Astrocyte (in vitro differentiated cells and primary cell): ENCODE data around the gene HECTD4. TPM values are rescaled to one million over a fixed set of nuclear protein-coding genes. Genes with fewer than 3 reads are reported as not detected.

Experiments used
- DNase-seq: peaks from one replicate; pipeline ENCODE4 v3.0.0-alpha.2; 2010; ENCODE audit warnings: low read depth
- FAIRE-seq: peaks from 2 replicates; lab custom pipeline; 2011; peaks lifted over from hg19 to GRCh38; lab: Jason Lieb, UNC
- H2AFZ ChIP-seq: 2 replicates; pipeline ENCODE4 v1.6.0; 2012; ENCODE audit warnings: low read depth, low read length, inconsistent platforms
- H3K27ac ChIP-seq: 2 replicates; pipeline ENCODE4 v1.5.1; 2011; ENCODE audit warnings: low read depth, low read length, inconsistent platforms
- H3K27me3 ChIP-seq: 2 replicates; pipeline ENCODE4 v1.6.0; 2011; ENCODE audit warnings: low read length, inconsistent platforms; ENCODE audit not compliant: insufficient read depth
- H3K36me3 ChIP-seq: 2 replicates; pipeline ENCODE4 v1.5.1; 2011; ENCODE audit warnings: low read length, inconsistent platforms; ENCODE audit not compliant: insufficient read depth
- H3K4me1 ChIP-seq: 2 replicates; pipeline ENCODE4 v1.5.1; 2011; ENCODE audit warnings: low read length, inconsistent platforms; ENCODE audit not compliant: insufficient read depth
- H3K4me2 ChIP-seq: 2 replicates; pipeline ENCODE4 v1.6.0; 2012; ENCODE audit warnings: low read length, inconsistent platforms
- H3K4me3 ChIP-seq: 2 replicates; pipeline ENCODE4 v1.5.1; 2011; ENCODE audit warnings: low read depth, mild to moderate bottlenecking, low read length, inconsistent platforms; ENCODE audit not compliant: insufficient read depth
- H3K79me2 ChIP-seq: 2 replicates; pipeline ENCODE4 v1.6.0; 2012; ENCODE audit warnings: mild to moderate bottlenecking, low read length, inconsistent platforms; ENCODE audit not compliant: insufficient read depth
- H3K9ac ChIP-seq: 2 replicates; pipeline ENCODE4 v1.6.0; 2012; ENCODE audit warnings: mild to moderate bottlenecking, low read length, inconsistent platforms
- H3K9me3 ChIP-seq: 2 replicates; pipeline ENCODE4 v1.5.1; 2012; ENCODE audit warnings: low read depth, mild to moderate bottlenecking, low read length, inconsistent platforms; ENCODE audit not compliant: insufficient read depth
- H4K20me1 ChIP-seq: 2 replicates; pipeline ENCODE4 v1.6.0; 2012; ENCODE audit warnings: low read length, inconsistent platforms; ENCODE audit not compliant: insufficient read depth
- H3K27ac Mint-ChIP-seq: one replicate; pipeline ENCODE4 v1.8.0; 2021; ENCODE audit warnings: mild to moderate bottlenecking, mixed read lengths; ENCODE audit not compliant: unreplicated experiment
- H3K27me3 Mint-ChIP-seq: one replicate; pipeline ENCODE4 v1.8.0; 2021; ENCODE audit warnings: low read depth, mixed read lengths; ENCODE audit not compliant: unreplicated experiment
- H3K36me3 Mint-ChIP-seq: one replicate; pipeline ENCODE4 v1.8.0; 2021; ENCODE audit warnings: low read depth, mixed read lengths; ENCODE audit not compliant: unreplicated experiment
- H3K4me1 Mint-ChIP-seq: one replicate; pipeline ENCODE4 v1.8.0; 2021; ENCODE audit warnings: low read depth, mixed read lengths; ENCODE audit not compliant: unreplicated experiment
- H3K4me3 Mint-ChIP-seq: one replicate; pipeline ENCODE4 v1.8.0; 2021; ENCODE audit warnings: mild to moderate bottlenecking, moderate library complexity, mixed read lengths; ENCODE audit not compliant: unreplicated experiment
- H3K9me3 Mint-ChIP-seq: one replicate; pipeline ENCODE4 v1.8.0; 2021; ENCODE audit warnings: mild to moderate bottlenecking, mixed read lengths; ENCODE audit not compliant: unreplicated experiment
- EZH2 ChIP-seq: IDR thresholded peaks from 2 replicates; pipeline ENCODE4 v1.6.1; 2012; ENCODE audit warnings: mild to moderate bottlenecking, low read length, inconsistent platforms; ENCODE audit not compliant: insufficient read depth
- total RNA-seq: library from RNA; stranded (reverse); gene quantifications from 2 replicates; pipeline ENCODE4 v1.2.1, GENCODE V29; 2021
- TF ChIP-seq, protein P1 (sequence below): IDR thresholded peaks from 2 replicates; pipeline ENCODE4 v1.5.1; 2011; ENCODE audit warnings: low read depth, mild to moderate bottlenecking, inconsistent platforms, low read length, moderate library complexity; ENCODE audit not compliant: insufficient read depth

HECTD4 gene
- total RNA-seq, 1 donor from 2014 or later: 38.9 TPM

DNA sequence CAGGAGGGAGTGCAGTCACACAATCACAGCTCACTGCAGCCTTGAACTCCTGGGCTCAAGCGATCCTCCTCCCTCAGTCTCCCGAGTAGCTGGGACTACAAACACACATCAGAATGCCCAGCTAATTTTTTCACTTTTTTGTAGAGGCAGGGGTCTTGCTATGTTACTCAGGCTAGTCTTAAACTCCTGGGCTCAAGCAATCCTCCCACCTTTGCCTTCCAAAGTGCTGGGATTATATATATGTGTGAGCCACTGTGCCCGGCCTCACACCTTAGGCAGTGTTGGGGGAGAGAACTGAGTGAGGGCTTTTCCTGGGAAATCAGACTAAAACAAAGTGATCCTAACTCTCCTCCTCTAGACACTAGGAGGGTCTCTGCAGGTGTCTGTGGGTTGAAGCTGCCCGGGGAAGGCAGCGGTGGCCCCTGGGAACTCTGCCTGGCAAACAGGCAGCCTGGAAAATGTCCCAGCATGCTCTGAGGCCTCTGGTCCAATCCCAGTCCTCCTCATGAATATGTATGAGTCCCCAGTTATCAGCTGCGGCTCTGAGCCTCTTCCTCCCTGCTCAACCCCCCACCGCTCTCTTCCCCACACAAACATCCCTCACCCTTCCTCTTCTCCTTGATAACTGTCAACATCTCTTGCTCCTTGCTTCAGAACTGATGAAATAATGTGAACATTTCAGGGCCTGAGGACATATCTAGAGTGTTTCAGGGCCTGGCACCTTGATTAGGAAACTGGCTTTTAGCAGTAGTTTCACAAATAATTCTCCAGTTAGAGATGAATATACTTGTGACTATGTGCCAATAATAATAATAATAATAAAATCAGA lies 265.8 kb downstream of the HECTD4 start:
- no peaks in the 10 kb centered on the region for H3K27me3 Mint-ChIP-seq
- FAIRE-seq: no peak
- Histone ChIP-seq H3K4me1 (peaks cover 12% of the 10 kb centered on the region), H3K27ac (peak overlapping the region; percentile 62), H3K9ac (peak overlapping the region; percentile 38), H3K4me3 (no peak overlapping the region), H3K79me2 (no peaks in the 10 kb centered on the region), H3K27me3 (no peaks in the 10 kb centered on the region), H2AFZ (peak overlapping the region; percentile 72), H3K4me2 (peak overlapping the region; percentile 71), H4K20me1 (no peaks in the 10 kb centered on the region), H3K9me3 (no peaks in the 10 kb centered on the region), H3K36me3 (no peaks in the 10 kb centered on the region)
- H3K36me3 Mint-ChIP-seq: no peaks in the 10 kb centered on the region
- peak; percentile 66 for DNase-seq
- peak overlapping the region; percentile 28 for H3K27ac Mint-ChIP-seq
- H3K4me1 Mint-ChIP-seq: peaks cover 9% of the 10 kb centered on the region
- H3K9me3 Mint-ChIP-seq: no peaks in the 10 kb centered on the region
- no peak for TF ChIP-seq EZH2
- TF ChIP-seq, protein P1, sequence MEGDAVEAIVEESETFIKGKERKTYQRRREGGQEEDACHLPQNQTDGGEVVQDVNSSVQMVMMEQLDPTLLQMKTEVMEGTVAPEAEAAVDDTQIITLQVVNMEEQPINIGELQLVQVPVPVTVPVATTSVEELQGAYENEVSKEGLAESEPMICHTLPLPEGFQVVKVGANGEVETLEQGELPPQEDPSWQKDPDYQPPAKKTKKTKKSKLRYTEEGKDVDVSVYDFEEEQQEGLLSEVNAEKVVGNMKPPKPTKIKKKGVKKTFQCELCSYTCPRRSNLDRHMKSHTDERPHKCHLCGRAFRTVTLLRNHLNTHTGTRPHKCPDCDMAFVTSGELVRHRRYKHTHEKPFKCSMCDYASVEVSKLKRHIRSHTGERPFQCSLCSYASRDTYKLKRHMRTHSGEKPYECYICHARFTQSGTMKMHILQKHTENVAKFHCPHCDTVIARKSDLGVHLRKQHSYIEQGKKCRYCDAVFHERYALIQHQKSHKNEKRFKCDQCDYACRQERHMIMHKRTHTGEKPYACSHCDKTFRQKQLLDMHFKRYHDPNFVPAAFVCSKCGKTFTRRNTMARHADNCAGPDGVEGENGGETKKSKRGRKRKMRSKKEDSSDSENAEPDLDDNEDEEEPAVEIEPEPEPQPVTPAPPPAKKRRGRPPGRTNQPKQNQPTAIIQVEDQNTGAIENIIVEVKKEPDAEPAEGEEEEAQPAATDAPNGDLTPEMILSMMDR: no peak
- no peak overlapping the region for H3K4me3 Mint-ChIP-seq

DNA sequence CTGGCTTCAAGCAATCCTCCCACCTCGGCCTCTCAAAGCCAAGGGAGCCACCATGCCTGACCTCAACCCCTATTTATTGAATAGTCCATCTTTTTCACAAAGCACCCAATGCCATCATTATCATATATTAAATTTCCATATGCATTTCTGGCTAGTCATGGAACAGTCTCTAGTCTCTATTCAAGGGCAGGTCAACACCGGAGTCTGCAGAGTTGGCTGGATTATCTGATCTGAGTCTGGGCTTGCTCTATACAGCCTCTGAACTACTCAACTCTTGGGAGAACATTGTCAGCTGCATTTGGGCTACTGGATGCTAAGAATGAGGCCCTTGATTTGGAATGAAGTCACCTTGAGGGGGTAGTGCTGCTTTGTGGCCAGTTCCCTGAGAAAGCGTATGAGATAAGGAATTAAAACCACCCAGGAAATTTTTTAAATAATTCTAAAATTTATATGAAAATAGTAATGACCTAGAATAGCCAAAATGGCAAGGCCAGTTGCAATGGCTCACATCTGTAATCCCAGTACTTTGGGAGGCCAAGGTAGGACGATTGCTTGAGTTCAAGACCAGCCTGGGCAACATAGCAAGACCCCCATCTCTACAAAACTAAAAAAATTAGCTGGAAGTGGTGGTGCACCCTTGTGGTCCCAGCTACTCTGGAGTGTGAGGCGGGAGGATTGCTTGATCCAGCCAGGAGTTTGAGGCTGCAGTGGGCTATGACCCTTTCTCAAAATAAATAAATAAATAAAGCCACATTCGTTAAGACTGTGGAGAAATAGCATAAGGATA lies 266.8 kb downstream of the HECTD4 start:
- H3K4me1 ChIP-seq: peaks cover 12% of the 10 kb centered on the region
- no peaks in the 10 kb centered on the region for H3K27me3 Mint-ChIP-seq
- no peaks in the 10 kb centered on the region for H3K27me3 ChIP-seq
- no peak overlapping the region for H3K27ac Mint-ChIP-seq
- TF ChIP-seq, protein P1: no peak
- no peak for TF ChIP-seq EZH2
- H2AFZ ChIP-seq: no peak overlapping the region
- no peak overlapping the region for H3K4me2 ChIP-seq
- FAIRE-seq (no peak), DNase-seq (no peak)
- no peak overlapping the region for H3K27ac ChIP-seq
- no peaks in the 10 kb centered on the region for H3K36me3 Mint-ChIP-seq
- H3K4me3 Mint-ChIP-seq: no peak overlapping the region
- no peak overlapping the region for H3K9ac ChIP-seq
- H3K4me1 Mint-ChIP-seq: peaks cover 9% of the 10 kb centered on the region
- no peaks in the 10 kb centered on the region for H3K9me3 Mint-ChIP-seq
- no peaks in the 10 kb centered on the region for H3K36me3 ChIP-seq
- H3K79me2 ChIP-seq: no peaks in the 10 kb centered on the region
- H3K4me3 ChIP-seq: no peak overlapping the region
- no peaks in the 10 kb centered on the region for H4K20me1 ChIP-seq
- H3K9me3 ChIP-seq: no peaks in the 10 kb centered on the region
